Endothelial cell of umbilical vein (primary cell): ENCODE data around the gene CPLANE2. TPM values are rescaled to one million over a fixed set of nuclear protein-coding genes. Genes with fewer than 3 reads are reported as not detected.

Experiments
- BruUV-seq: library from RNA; stranded (reverse); fragments of 400-500 nt; replicated peaks from 2 replicates; lab custom pipeline; 2021; lab: Mats Ljungman, UMichigan
- CTCF ChIA-PET: fragments of 300-600, 350-600 bp; sonication (Branson Sonifier 250); formaldehyde crosslinking; loops from one replicate; lab custom pipeline; 2021; ENCODE audit warnings: antibody characterized with exemption, inconsistent platforms; lab: Charles Lee
- POLR2A ChIA-PET: fragments of 300-600, 350-600 bp; sonication (Branson Sonifier 250); formaldehyde crosslinking; loops from one replicate; lab custom pipeline; 2021; ENCODE audit warnings: antibody characterized with exemption, inconsistent platforms; lab: Charles Lee
- DNase-seq: peaks from one replicate; pipeline ENCODE4 v3.0.0-alpha.2; 2011; ENCODE audit warnings: low read depth, low spot score
- FAIRE-seq: peaks from 2 replicates; lab custom pipeline; 2011; peaks lifted over from hg19 to GRCh38; lab: Jason Lieb, UNC
- H2AFZ ChIP-seq: 2 replicates; pipeline ENCODE4 v1.6.0; 2012; ENCODE audit warnings: low read depth, low read length, control low read depth, inconsistent platforms
- H3K27ac ChIP-seq: 2 replicates; pipeline ENCODE4 v1.5.1; 2011; ENCODE audit warnings: low read depth, mild to moderate bottlenecking, control low read depth, low read length, moderate library complexity; ENCODE audit not compliant: insufficient read depth
- H3K27me3 ChIP-seq, 2 experiments: 2 replicates each; pipeline versions ENCODE4 v1.6.0 to v1.6.1; 2011; ENCODE audit warnings: low read length in 2 of 2, mixed read lengths in 1 of 2; ENCODE audit not compliant: control insufficient read depth in 2 of 2, insufficient read depth in 2 of 2
- H3K36me3 ChIP-seq, 2 experiments: 2 replicates in 1 of 2; 3 replicates in 1 of 2; pipeline ENCODE4 v1.5.1; 2011; ENCODE audit warnings: low read length in 2 of 2, mild to moderate bottlenecking in 1 of 2, moderate library complexity in 1 of 2; ENCODE audit not compliant: control insufficient read depth in 2 of 2, insufficient read depth in 2 of 2; ENCODE audit errors: extremely low read depth in 1 of 2
- H3K4me1 ChIP-seq: 3 replicates; pipeline ENCODE4 v1.5.1; 2011; ENCODE audit warnings: mild to moderate bottlenecking, low read length; ENCODE audit not compliant: control insufficient read depth, insufficient read depth; ENCODE audit errors: extremely low read depth
- H3K4me2 ChIP-seq: 2 replicates; pipeline ENCODE4 v1.6.1; 2011; ENCODE audit warnings: low read length, control low read depth, mixed read lengths; ENCODE audit not compliant: insufficient read depth
- H3K4me3 ChIP-seq, 3 experiments: fragments of 200-600 bp in 1 of 3; sonication (generic), shearing (Covaris generic) in 1 of 3; replicated peaks in 1 of 3; 2 replicates each; pipeline ENCODE4 v1.5.1; 2011 to 2016; ENCODE audit warnings: control low read depth in 3 of 3, low read length in 3 of 3, mild to moderate bottlenecking in 2 of 3, inconsistent platforms in 1 of 3, low read depth in 1 of 3, moderate library complexity in 1 of 3; ENCODE audit not compliant: insufficient read depth in 1 of 3
- H3K79me2 ChIP-seq: 2 replicates; pipeline ENCODE4 v1.6.0; 2012; ENCODE audit warnings: low read length, inconsistent platforms; ENCODE audit not compliant: control insufficient read depth, insufficient read depth
- H3K9ac ChIP-seq: replicated peaks from 2 replicates; pipeline ENCODE3; 2011; ENCODE audit warnings: low read length, control low read depth; ENCODE audit not compliant: insufficient read depth; ENCODE audit errors: extremely low read depth
- H3K9me1 ChIP-seq: replicated peaks from 3 replicates; pipeline ENCODE4 v1.6.0; 2011; ENCODE audit warnings: mild to moderate bottlenecking, low read length; ENCODE audit not compliant: control insufficient read depth, insufficient read depth; ENCODE audit errors: extremely low read depth
- H3K9me3 ChIP-seq: replicated peaks from 2 replicates; pipeline ENCODE4 v1.5.1; 2012; ENCODE audit warnings: low read length, inconsistent platforms; ENCODE audit not compliant: control insufficient read depth, insufficient read depth
- H4K20me1 ChIP-seq: replicated peaks from 2 replicates; pipeline ENCODE3; 2011; ENCODE audit warnings: mild to moderate bottlenecking, low read length; ENCODE audit not compliant: control insufficient read depth, insufficient read depth; ENCODE audit errors: extremely low read depth
- POLR2A ChIP-seq: IDR thresholded peaks from 2 replicates; pipeline ENCODE4 v1.6.1; 2012; ENCODE audit warnings: low read depth, mild to moderate bottlenecking, control low read depth, low read length
- dilution Hi-C: fragments of 300-500 bp; cut with MboI; formaldehyde crosslinking; loops from one replicate; pipeline ENCODE4 v1.15.0; 2019; ENCODE audit warnings: low sequenced_read_pairs; ENCODE audit not compliant: extremely low pct_ligation_motif_present
- intact Hi-C: fragments of 100-400 bp; cut with micrococcal nuclease; formaldehyde crosslinking; loops from one replicate; pipeline ENCODE4 v1.10.0; 2022
- polyA plus RNA-seq, 4 experiments: library from polyadenylated mRNA; depleted of rRNA in 3 of 4; stranded (reverse) in 3 of 4; unstranded in 1 of 4; fragments of >200 nt; gene quantifications; 2 replicates each; pipeline versions ENCODE4 v1.2.1 to v1.2.3, GENCODE V29; 2011 to 2012; ENCODE audit warnings: missing spikeins in 1 of 4
- total RNA-seq: library from RNA; stranded (reverse); gene quantifications from 2 replicates; pipeline ENCODE4 v1.2.3, GENCODE V29; 2021
- TF ChIP-seq, protein P1 (sequence below), 2 donors: IDR thresholded peaks; 1 replicate in 1 of 2; 2 replicates in 1 of 2; pipeline ENCODE4 v1.5.1; 2011; ENCODE audit warnings: low read length in 2 of 2, mild to moderate bottlenecking in 2 of 2, moderate library complexity in 2 of 2, control low read depth in 1 of 2, inconsistent platforms in 1 of 2, low read depth in 1 of 2; ENCODE audit not compliant: insufficient read depth in 1 of 2; ENCODE audit errors: extremely low read depth in 1 of 2

Gene CPLANE2
- total and polyA plus RNA-seq, 2 donors (not counting 3 experiments of a cell fraction or from before 2014, with no cell fraction given), result 3.9 to 4.6 TPM

DNA sequence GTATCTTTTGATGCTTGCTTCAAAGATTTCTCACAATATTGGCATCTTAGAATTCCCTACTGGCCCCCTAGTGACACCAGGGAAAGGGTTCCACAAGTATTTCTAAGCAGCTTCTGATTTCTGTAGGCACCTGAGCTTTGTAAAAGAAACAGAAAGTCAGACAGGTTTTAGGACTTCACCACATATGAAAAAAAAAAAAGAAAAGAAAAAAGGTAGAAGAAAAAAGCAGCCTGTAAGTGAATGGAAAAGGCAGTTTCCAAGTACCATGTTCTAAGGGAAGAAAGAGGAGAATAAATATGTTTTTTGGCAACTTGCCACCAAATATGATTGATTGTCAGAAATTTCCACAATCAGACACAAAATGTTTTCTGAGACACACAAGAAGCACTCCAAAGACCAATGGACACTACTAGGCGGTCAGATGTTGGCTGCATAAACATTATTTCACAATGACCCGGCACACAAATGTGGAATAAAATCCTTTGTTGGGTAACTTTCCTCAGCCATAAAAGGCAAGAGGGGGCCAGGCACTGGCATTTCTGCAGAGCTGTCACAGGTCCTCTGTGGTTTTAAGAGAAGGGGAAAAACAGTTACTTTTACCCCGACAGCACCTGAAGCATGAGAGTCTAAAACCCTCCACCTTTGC is 12.7 kb upstream of the CPLANE2 start:
- intact Hi-C loops, result loop anchor here (2.0 kb wide), 1 partner anchor 17 kb away; no protein-coding TSS in a partner anchor
- FAIRE-seq (peak; percentile 82), DNase-seq (peak; percentile 97)
- Histone ChIP-seq H3K4me2 (peak overlapping the region; percentile 71), H3K27ac (peak overlapping the region; percentile 94), H3K79me2 (no peaks in the 10 kb centered on the region), H3K27me3 (no peaks in the 10 kb centered on the region), H3K36me3 (peaks cover 5 to 17% of the 10 kb centered on the region in 2 experiments), H4K20me1 (no peaks in the 10 kb centered on the region), H2AFZ (no peak overlapping the region), H3K9me3 (no peaks in the 10 kb centered on the region), H3K9me1 (no peaks in the 10 kb centered on the region), H3K4me1 (peaks cover 29% of the 10 kb centered on the region), H3K9ac (no peak overlapping the region), H3K4me3 (no peak overlapping the region)
- no peak for TF ChIP-seq POLR2A
- TF ChIP-seq, protein P1, sequence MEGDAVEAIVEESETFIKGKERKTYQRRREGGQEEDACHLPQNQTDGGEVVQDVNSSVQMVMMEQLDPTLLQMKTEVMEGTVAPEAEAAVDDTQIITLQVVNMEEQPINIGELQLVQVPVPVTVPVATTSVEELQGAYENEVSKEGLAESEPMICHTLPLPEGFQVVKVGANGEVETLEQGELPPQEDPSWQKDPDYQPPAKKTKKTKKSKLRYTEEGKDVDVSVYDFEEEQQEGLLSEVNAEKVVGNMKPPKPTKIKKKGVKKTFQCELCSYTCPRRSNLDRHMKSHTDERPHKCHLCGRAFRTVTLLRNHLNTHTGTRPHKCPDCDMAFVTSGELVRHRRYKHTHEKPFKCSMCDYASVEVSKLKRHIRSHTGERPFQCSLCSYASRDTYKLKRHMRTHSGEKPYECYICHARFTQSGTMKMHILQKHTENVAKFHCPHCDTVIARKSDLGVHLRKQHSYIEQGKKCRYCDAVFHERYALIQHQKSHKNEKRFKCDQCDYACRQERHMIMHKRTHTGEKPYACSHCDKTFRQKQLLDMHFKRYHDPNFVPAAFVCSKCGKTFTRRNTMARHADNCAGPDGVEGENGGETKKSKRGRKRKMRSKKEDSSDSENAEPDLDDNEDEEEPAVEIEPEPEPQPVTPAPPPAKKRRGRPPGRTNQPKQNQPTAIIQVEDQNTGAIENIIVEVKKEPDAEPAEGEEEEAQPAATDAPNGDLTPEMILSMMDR (IDR thresholded peaks at IDR 0.05; ENCODE audit: extremely low read depth in 1 of 2, insufficient read depth in 1 of 2, low read depth in 1 of 2, low read length in 2 of 2), result peak in 1 of 2 donors; percentile 7
- CTCF ChIA-PET, result interaction anchor here (1.1 to 3.9 kb wide), 7 partner anchors 9 to 114 kb away, joined by 3 to 38 read pairs (median 3); partner anchors contain the start of gene CPLANE2
- BruUV-seq, result no TSS peak
- POLR2A ChIA-PET, result no interaction called here
- dilution Hi-C loops, result no loop called here
